Thymus (tissue), 11 donors: ENCODE measurements around the gene EIF1AX. TPM values are rescaled to one million over a fixed set of nuclear protein-coding genes. Genes with fewer than 3 reads are reported as not detected.

ENCODE experiments used
- DNase-seq, 9 donors: peaks; one replicate each; pipeline ENCODE4 v3.0.0-alpha.2; 2013; ENCODE audit warnings: low spot score in 9 of 9, low read depth in 6 of 9, missing footprints in 1 of 9
- H3K27ac ChIP-seq, 2 donors: one replicate each; pipeline ENCODE4 v1.5.1; 2013; ENCODE audit warnings: control low read depth in 1 of 2, low read depth in 1 of 2, low read length in 1 of 2, mild to moderate bottlenecking in 1 of 2, moderate library complexity in 1 of 2
- H3K27me3 ChIP-seq, 2 donors: one replicate each; pipeline ENCODE4 v1.5.1; 2013; ENCODE audit warnings: low read length in 1 of 2; ENCODE audit not compliant: control insufficient read depth in 2 of 2, insufficient read depth in 1 of 2
- H3K36me3 ChIP-seq, 2 donors: one replicate each; pipeline ENCODE4 v1.5.1; 2013; ENCODE audit warnings: low read length in 1 of 2, mild to moderate bottlenecking in 1 of 2, moderate library complexity in 1 of 2; ENCODE audit not compliant: control insufficient read depth in 2 of 2, insufficient read depth in 2 of 2
- H3K4me1 ChIP-seq, 2 donors: one replicate each; pipeline ENCODE4 v1.5.1; 2013; ENCODE audit warnings: low read length in 2 of 2; ENCODE audit not compliant: control insufficient read depth in 2 of 2, insufficient read depth in 2 of 2
- H3K4me3 ChIP-seq, 2 donors: one replicate each; pipeline ENCODE4 v1.5.1; 2013; ENCODE audit warnings: low read length in 2 of 2, control low read depth in 1 of 2, mild to moderate bottlenecking in 1 of 2
- H3K9me3 ChIP-seq, 2 donors: one replicate each; pipeline ENCODE4 v1.5.1; 2013; ENCODE audit warnings: low read length in 1 of 2, mild to moderate bottlenecking in 1 of 2; ENCODE audit not compliant: control insufficient read depth in 2 of 2, insufficient read depth in 1 of 2
- WGBS: extraction: QIAGEN DNeasy Blood & Tissue Kit; methylation state at CpG from one replicate; pipeline ENCODE4 v1.1.7; 2013; 5-methylcytosine and 5-hydroxymethylcytosine counted together
- polyA plus RNA-seq: library from polyadenylated mRNA; stranded (reverse); fragments of 200-250 nt; gene quantifications from one replicate; pipeline ENCODE4 v1.2.3, GENCODE V29; 2013
- total RNA-seq: library from RNA; stranded (reverse); fragments of 120-200 nt; gene quantifications from one replicate; pipeline ENCODE4 v1.2.4, GENCODE V29; 2013
- donor health status: healthy.

EIF1AX gene
- total and polyA plus RNA-seq, 2 donors, result 40.5 to 45.3 TPM

- Histone ChIP-seq H3K27ac (no peak overlapping the region), H3K36me3 (no peaks in the 10 kb centered on the region), H3K27me3 (no peaks in the 10 kb centered on the region), H3K4me3 (no peak overlapping the region), H3K9me3 (no peaks in the 10 kb centered on the region), H3K4me1 (no peaks in the 10 kb centered on the region)
- no peak for DNase-seq
- WGBS, result 94% methylated on average over 1 of the region's 1 CpG
These were observed 61.4 kb downstream of the EIF1AX start for GRCh38 chrX:20080277-20080676.

Other genes with a start within 250 kb of the EIF1AX start
- gene BCLAF3, start 150.8 kb downstream of the EIF1AX start, total RNA-seq, result 4.4 TPM
- gene BCLAF3, start 150.8 kb downstream of the EIF1AX start, polyA plus RNA-seq, result 6.4 TPM
- gene MAP7D2, start 24.9 kb downstream of the EIF1AX start, total RNA-seq, result 2.6 TPM
- gene MAP7D2, start 24.9 kb downstream of the EIF1AX start, polyA plus RNA-seq, result 4.4 TPM
- 41.4 TPM for gene RPS6KA3, start 125.1 kb upstream of the EIF1AX start, total RNA-seq
- gene RPS6KA3, start 125.1 kb upstream of the EIF1AX start, polyA plus RNA-seq, result 20.9 TPM